Gastroesophageal sphincter (tissue), 4 donors: ENCODE data around the gene SLFN12L. TPM values are rescaled to one million over a fixed set of nuclear protein-coding genes. Genes with fewer than 3 reads are reported as not detected.
"Not testable (repeated sequence)": the region's sequence is repeated elsewhere in the genome, so short reads cannot be mapped to it uniquely, and the experiment has no call there.

Experiments
- ATAC-seq: fragments of 150-250 bp; one replicate; pipeline ENCODE4 v1.9.1; 2016; ENCODE audit warnings: mild to moderate bottlenecking, moderate library complexity
- H3K27ac ChIP-seq, 4 donors: fragments of 200-600 bp; sonication (generic) in 3 of 4; 1 replicate in 3 of 4; 2 replicates in 1 of 4; pipeline ENCODE4 v1.5.1; 2016 to 2019
- H3K27me3 ChIP-seq: fragments of 200-600 bp; sonication (generic); one replicate; pipeline ENCODE4 v1.5.1; 2019
- H3K36me3 ChIP-seq, 2 donors: fragments of 200-600 bp; sonication (generic); one replicate each; pipeline ENCODE4 v1.5.1; 2019; ENCODE audit warnings: control low read depth in 1 of 2
- H3K4me1 ChIP-seq, 3 donors: fragments of 200-600 bp; sonication (generic); 1 replicate in 2 of 3; 2 replicates in 1 of 3; pipeline ENCODE4 v1.5.1; 2016 to 2019; ENCODE audit warnings: control low read depth in 2 of 3
- H3K4me3 ChIP-seq, 2 donors: fragments of 200-600 bp; sonication (generic); one replicate each; pipeline ENCODE4 v1.5.1; 2019; ENCODE audit warnings: mild to moderate bottlenecking in 1 of 2, moderate library complexity in 1 of 2
- H3K9me3 ChIP-seq, 3 donors: fragments of 200-600 bp; sonication (generic); one replicate each; pipeline ENCODE4 v1.5.1; 2017 to 2019; ENCODE audit warnings: control low read depth in 2 of 3
- CTCF ChIP-seq, 4 experiments: fragments of 200-600 bp in 2 of 4; fragments of 450-650 bp in 2 of 4; sonication (generic) in 1 of 4; IDR thresholded peaks; one replicate each; pipeline ENCODE4 v1.5.1; 2017 to 2019; ENCODE audit warnings: antibody characterized with exemption in 4 of 4, mild to moderate bottlenecking in 2 of 4, moderate library complexity in 2 of 4
- EP300 ChIP-seq: sonication (generic); formaldehyde crosslinking; IDR thresholded peaks from one replicate; pipeline ENCODE4 v1.6.1; 2017; ENCODE audit warnings: antibody characterized with exemption, mild to moderate bottlenecking
- POLR2A ChIP-seq, 2 donors: fragments of 450-650 bp; IDR thresholded peaks; one replicate each; pipeline ENCODE4 v1.6.1; 2017; ENCODE audit warnings: antibody characterized with exemption in 2 of 2, mild to moderate bottlenecking in 2 of 2, moderate library complexity in 1 of 2
- POLR2AphosphoS5 ChIP-seq: sonication (generic); formaldehyde crosslinking; IDR thresholded peaks from one replicate; pipeline ENCODE4 v1.6.1; 2017; ENCODE audit warnings: antibody characterized with exemption
- WGBS, 2 donors: methylation state at CpG; one replicate each; pipeline ENCODE4 v1.1.5; 2018; ENCODE audit warnings: low coverage in 1 of 2; 5-methylcytosine and 5-hydroxymethylcytosine counted together
- total RNA-seq, 4 donors: library from RNA; depleted of rRNA; stranded (reverse); fragments of >200 nt; gene quantifications; one replicate each; pipeline ENCODE4 v1.1.0, GENCODE V29; 2016

SLFN12L gene
- total RNA-seq, 4 donors from 2014 or later = 0.17 to 1.9 (median 0.92) TPM

- Histone ChIP-seq H3K9me3 (no peaks in the 10 kb centered on the region), H3K27me3 (peaks cover 54% of the 10 kb centered on the region), H3K4me1 (no peaks in the 10 kb centered on the region), H3K36me3 (no peaks in the 10 kb centered on the region), H3K4me3 (no peak overlapping the region), H3K27ac (no peak overlapping the region)
- TF ChIP-seq EP300 (no peak), POLR2A (IDR thresholded peaks at IDR 0.05) (no peak), CTCF (IDR thresholded peaks at IDR 0.05) (no peak), POLR2AphosphoS5 (no peak)
- WGBS, 2 donors = 71 to 86% methylated on average over 3 of the region's 4 CpGs
- no peak for ATAC-seq
Observed at GRCh38 chr17:35523296-35523695, 14.2 kb downstream of the SLFN12L start.

DNA sequence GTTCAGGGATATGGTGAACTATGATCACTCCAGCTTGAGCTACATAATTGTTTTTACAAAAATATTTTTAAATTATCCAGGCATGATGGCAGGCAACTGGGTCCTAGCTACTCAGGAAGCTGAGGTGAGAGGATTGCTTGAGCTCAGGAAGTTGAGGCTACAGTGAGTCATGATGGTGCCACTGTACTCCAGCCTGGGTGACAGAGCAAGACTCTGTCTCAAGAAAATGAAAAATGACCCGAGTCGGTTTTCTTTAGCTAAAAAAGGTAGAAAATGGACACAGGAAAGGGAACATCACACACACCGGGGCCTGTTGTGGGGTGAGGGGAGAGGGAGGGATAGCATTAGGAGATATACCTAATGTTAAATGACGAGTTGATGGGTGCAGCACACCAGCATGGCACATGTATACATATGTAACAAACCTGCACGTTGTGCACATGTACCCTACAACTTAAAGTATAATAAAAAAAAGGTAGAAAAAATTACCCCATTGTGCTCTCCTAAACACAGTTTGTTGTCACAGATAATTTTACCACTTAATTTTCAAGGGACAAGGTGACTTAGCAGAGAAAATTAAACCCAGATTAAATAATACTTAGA lies 15.7 kb downstream of the SLFN12L start:
- H3K36me3 ChIP-seq, ATAC-seq, H3K27ac ChIP-seq, H3K4me1 ChIP-seq, H3K4me3 ChIP-seq, H3K9me3 ChIP-seq: not testable (repeated sequence)
- WGBS, 2 donors = 53 to 67% methylated on average over 5 of the region's 5 CpGs
- peaks cover 63% of the 10 kb centered on the region for H3K27me3 ChIP-seq

DNA sequence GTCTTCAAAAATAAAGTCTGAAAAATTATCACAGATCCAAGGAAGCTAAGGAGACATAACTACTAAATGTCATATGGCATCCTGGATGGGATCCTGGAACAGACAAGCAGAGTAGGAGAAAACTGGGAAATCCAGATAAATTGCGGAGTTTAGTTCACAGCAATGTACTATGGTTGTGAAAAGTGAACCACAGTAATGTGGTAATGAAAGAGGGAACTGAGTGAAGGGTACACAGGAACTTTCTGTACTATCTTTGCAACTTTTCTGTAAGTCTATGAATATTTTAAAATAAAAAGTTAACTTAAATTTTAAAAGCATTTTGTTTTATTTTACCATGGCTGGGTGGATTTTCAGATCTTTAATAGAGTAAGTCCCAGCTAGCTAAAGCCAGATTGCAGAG lies 16.3 kb downstream of the SLFN12L start:
- no peaks in the 10 kb centered on the region for H3K4me1 ChIP-seq
- peaks cover 68% of the 10 kb centered on the region for H3K27me3 ChIP-seq
- no peak overlapping the region for H3K27ac ChIP-seq
- H3K9me3 ChIP-seq = peaks cover 0 to 5% (median 0%) of the 10 kb centered on the region in 3 donors
- no peak for ATAC-seq
- no peaks in the 10 kb centered on the region for H3K36me3 ChIP-seq
- TF ChIP-seq EP300 = no peak
- TF ChIP-seq POLR2A (IDR thresholded peaks at IDR 0.05) = no peak
- no peak for TF ChIP-seq POLR2AphosphoS5
- 81 to 100% methylated on average over 1 of the region's 1 CpG for WGBS, 2 donors
- no peak overlapping the region for H3K4me3 ChIP-seq

- TF ChIP-seq CTCF (IDR thresholded peaks at IDR 0.05) (no peak), POLR2A (IDR thresholded peaks at IDR 0.05) (no peak), POLR2AphosphoS5 (no peak)
- ATAC-seq = no peak
- Histone ChIP-seq H3K36me3 (no peaks in the 10 kb centered on the region), H3K27me3 (peaks cover 80% of the 10 kb centered on the region), H3K4me3 (no peak overlapping the region), H3K4me1 (no peaks in the 10 kb centered on the region), H3K27ac (no peak overlapping the region), H3K9me3 (peaks cover 0 to 5% (median 0%) of the 10 kb centered on the region in 3 donors)
- WGBS, 2 donors = 31 to 70% methylated on average over 7 to 8 of the region's 8 CpGs
Observed at GRCh38 chr17:35519906-35520442, 17.5 kb downstream of the SLFN12L start.

DNA sequence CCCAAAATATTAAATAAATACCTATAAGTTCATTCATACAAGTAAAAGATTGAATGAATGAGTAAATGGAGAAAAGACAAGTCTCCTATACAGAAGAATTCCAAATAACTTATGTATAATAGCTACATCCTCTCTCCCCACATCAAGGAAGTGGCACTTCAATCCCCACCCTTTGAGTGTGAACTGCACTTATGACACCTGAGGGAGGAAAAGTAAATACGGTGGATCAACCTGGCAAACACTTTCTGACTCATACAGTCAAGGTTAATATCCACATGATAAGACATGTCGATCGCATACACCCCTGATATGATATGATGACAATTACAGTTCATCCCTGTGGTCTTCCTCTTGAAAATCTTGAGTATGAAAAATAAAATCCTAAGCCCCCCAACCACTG lies 18.0 kb downstream of the SLFN12L start:
- no peak for ATAC-seq
- no peak overlapping the region for H3K4me3 ChIP-seq
- TF ChIP-seq CTCF (IDR thresholded peaks at IDR 0.05) = no peak
- no peaks in the 10 kb centered on the region for H3K36me3 ChIP-seq
- no peaks in the 10 kb centered on the region for H3K4me1 ChIP-seq
- no peak overlapping the region for H3K27ac ChIP-seq
- peaks cover 83% of the 10 kb centered on the region for H3K27me3 ChIP-seq
- WGBS, 2 donors = 36 to 76% methylated on average over 3 of the region's 3 CpGs
- H3K9me3 ChIP-seq = peaks cover 0 to 5% (median 0%) of the 10 kb centered on the region in 3 donors

GRCh38 chr17:35518431-35518830 lies 19.0 kb downstream of the SLFN12L start:
- ATAC-seq, H3K36me3 ChIP-seq, H3K27ac ChIP-seq, H3K4me1 ChIP-seq, H3K9me3 ChIP-seq, H3K4me3 ChIP-seq: not testable (repeated sequence)
- whole genome bisulfite sequencing, 2 donors = 71 to 100% methylated on average over 1 to 3 of the region's 5 CpGs
- H3K27me3 ChIP-seq = peaks cover 75% of the 10 kb centered on the region
